Neural cell (in vitro differentiated cells): ENCODE results near the gene HLA-DRB5.

ENCODE experiments used
- CTCF ChIP-seq: fragments of 450-650 bp; IDR thresholded peaks from 2 replicates; pipeline ENCODE4 v1.5.1; 2014; ENCODE audit warnings: antibody characterized with exemption, mild to moderate bottlenecking, moderate library complexity; ENCODE audit not compliant: poor library complexity, severe bottlenecking
- EP300 ChIP-seq: fragments of 450-650 bp; conservative IDR thresholded peaks from 2 replicates; pipeline ENCODE4 v1.6.1; 2014; ENCODE audit warnings: antibody characterized with exemption, mild to moderate bottlenecking, moderate library complexity; ENCODE audit not compliant: poor library complexity, severe bottlenecking
- MXI1 ChIP-seq: fragments of 450-650 bp; conservative IDR thresholded peaks from 2 replicates; pipeline ENCODE4 v1.6.1; 2014; ENCODE audit warnings: antibody characterized with exemption, mild to moderate bottlenecking; ENCODE audit not compliant: poor library complexity, severe bottlenecking
- POLR2AphosphoS5 ChIP-seq: IDR thresholded peaks from 2 replicates; pipeline ENCODE4 v1.6.1; 2012
- RAD21 ChIP-seq: fragments of 450-650 bp; conservative IDR thresholded peaks from 2 replicates; pipeline ENCODE4 v1.6.1; 2014; ENCODE audit warnings: antibody characterized with exemption, mild to moderate bottlenecking, moderate library complexity
- REST ChIP-seq: IDR thresholded peaks from 2 replicates; pipeline ENCODE4 v1.6.1; 2012; ENCODE audit warnings: borderline replicate concordance
- TAF1 ChIP-seq: IDR thresholded peaks from 2 replicates; pipeline ENCODE4 v1.6.1; 2012; ENCODE audit warnings: low read depth

DNA sequence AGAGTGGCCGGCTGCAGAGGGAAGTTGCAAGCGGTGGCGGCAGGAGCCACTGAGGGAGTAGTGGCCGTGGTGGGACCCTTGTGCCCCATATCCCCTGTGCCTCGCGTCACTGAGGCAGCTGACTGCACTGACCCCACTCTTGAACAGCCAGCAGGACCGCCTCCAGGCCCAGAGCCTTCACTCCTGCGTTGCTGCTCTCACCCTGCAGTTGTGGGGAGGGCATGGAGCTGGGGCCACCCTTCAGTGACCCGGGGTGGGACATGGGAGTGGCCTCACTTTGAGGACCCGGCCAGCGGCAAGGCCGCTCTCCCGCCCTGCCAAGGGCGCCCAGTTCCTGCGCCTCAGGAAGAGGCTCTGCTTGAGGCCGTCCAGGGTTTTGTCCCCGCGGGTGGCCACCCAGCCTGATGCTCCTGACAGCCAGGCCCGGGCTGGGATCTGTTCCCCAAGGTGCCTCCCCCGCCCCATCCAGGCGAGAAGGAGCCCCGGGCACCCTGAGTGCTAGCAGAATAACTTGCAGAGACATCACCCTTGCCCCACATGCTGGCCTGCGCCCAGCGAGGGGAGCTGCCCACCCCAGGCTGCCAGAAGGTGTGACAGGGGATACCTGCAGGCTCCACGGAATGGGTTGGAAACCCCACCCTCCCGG, 46.0 kb downstream of the HLA-DRB5 start:
- TF ChIP-seq CTCF (no peak), POLR2AphosphoS5 (no peak), EP300 (no peak), TAF1 (no peak), RAD21 (no peak), REST (no peak), MXI1 (no peak)
